ENCODE measurements around the gene SLC47A2. TPM values are rescaled to one million over a fixed set of nuclear protein-coding genes. Genes with fewer than 3 reads are reported as not detected.
A peak's percentile ranks its signal among the peaks of the same experiment; 100 is the strongest.

The SLC47A2 gene
- total and polyA plus RNA-seq, 5 donors from 2014 or later, result not detected

GRCh38 chr17:19759568-19760549 is 43.5 kb upstream of the SLC47A2 start:
- H3K27me3 ChIP-seq (ENCODE audit: control insufficient read depth, insufficient read depth, low read length), result no peaks in the 10 kb centered on the region
- H3K27ac Mint-ChIP-seq, result no peak overlapping the region
- no peak overlapping the region for H3K4me3 Mint-ChIP-seq
- peaks cover 28% of the 10 kb centered on the region for H3K27me3 Mint-ChIP-seq
- H3K9me3 ChIP-seq (ENCODE audit: control insufficient read depth in 2 of 2, low read length in 2 of 2), result no peaks in the 10 kb centered on the region
- H3K36me3 Mint-ChIP-seq, result no peaks in the 10 kb centered on the region
- ATAC-seq (ENCODE audit: low read depth in 2 of 2), result no peak
- H3K27ac ChIP-seq (ENCODE audit: insufficient read depth, low read length, poor library complexity, severe bottlenecking), result no peak overlapping the region
- H3K4me1 ChIP-seq (ENCODE audit: control insufficient read depth, insufficient read depth, low read length, poor library complexity, severe bottlenecking), result no peaks in the 10 kb centered on the region
- no peak overlapping the region for H3K4me3 ChIP-seq (ENCODE audit: low read depth, low read length)
- no peaks in the 10 kb centered on the region for H3K36me3 ChIP-seq (ENCODE audit: control insufficient read depth, insufficient read depth, low read length)
- peaks cover 0 to 16% (median 2%) of the 10 kb centered on the region in 4 donors for H3K4me1 Mint-ChIP-seq
- H3K9me3 Mint-ChIP-seq, result no peaks in the 10 kb centered on the region
- DNase-seq, result no peak

- peaks cover 38% of the 10 kb centered on the region for H3K27me3 Mint-ChIP-seq
- DNase-seq (no peak), ATAC-seq (ENCODE audit: low read depth in 2 of 2) (no peak)
- H3K4me3 ChIP-seq (ENCODE audit: low read depth, low read length), result no peak overlapping the region
- peaks cover 4% of the 10 kb centered on the region for H3K27me3 ChIP-seq (ENCODE audit: control insufficient read depth, insufficient read depth, low read length)
- H3K9me3 ChIP-seq (ENCODE audit: control insufficient read depth in 2 of 2, low read length in 2 of 2), result no peaks in the 10 kb centered on the region
- H3K4me1 Mint-ChIP-seq, result peaks cover 0 to 12% (median 2%) of the 10 kb centered on the region in 4 donors
- H3K27ac ChIP-seq (ENCODE audit: insufficient read depth, low read length, poor library complexity, severe bottlenecking), result no peak overlapping the region
- H3K4me1 ChIP-seq (ENCODE audit: control insufficient read depth, insufficient read depth, low read length, poor library complexity, severe bottlenecking), result no peaks in the 10 kb centered on the region
- no peaks in the 10 kb centered on the region for H3K36me3 Mint-ChIP-seq
- H3K27ac Mint-ChIP-seq, result no peak overlapping the region
- H3K4me3 Mint-ChIP-seq, result no peak overlapping the region
- H3K36me3 ChIP-seq (ENCODE audit: control insufficient read depth, insufficient read depth, low read length), result no peaks in the 10 kb centered on the region
- H3K9me3 Mint-ChIP-seq, result no peaks in the 10 kb centered on the region
These were observed 41.3 kb upstream of the SLC47A2 start for GRCh38 chr17:19757536-19758180.

- no peak overlapping the region for H3K27ac Mint-ChIP-seq
- no peaks in the 10 kb centered on the region for H3K36me3 ChIP-seq (ENCODE audit: control insufficient read depth, insufficient read depth, low read length)
- peaks cover 5% of the 10 kb centered on the region for H3K27me3 ChIP-seq (ENCODE audit: control insufficient read depth, insufficient read depth, low read length)
- H3K4me1 ChIP-seq (ENCODE audit: control insufficient read depth, insufficient read depth, low read length, poor library complexity, severe bottlenecking), result no peaks in the 10 kb centered on the region
- no peak overlapping the region for H3K4me3 ChIP-seq (ENCODE audit: low read depth, low read length)
- no peak overlapping the region for H3K4me3 Mint-ChIP-seq
- DNase-seq, result no peak
- H3K27me3 Mint-ChIP-seq, result peaks cover 38% of the 10 kb centered on the region
- H3K4me1 Mint-ChIP-seq, result peaks cover 0 to 10% (median 2%) of the 10 kb centered on the region in 4 donors
- no peaks in the 10 kb centered on the region for H3K9me3 Mint-ChIP-seq
- no peak for ATAC-seq (ENCODE audit: low read depth in 2 of 2)
- no peaks in the 10 kb centered on the region for H3K9me3 ChIP-seq (ENCODE audit: control insufficient read depth in 2 of 2, low read length in 2 of 2)
- no peaks in the 10 kb centered on the region for H3K36me3 Mint-ChIP-seq
- H3K27ac ChIP-seq (ENCODE audit: insufficient read depth, low read length, poor library complexity, severe bottlenecking), result no peak overlapping the region
These were observed 40.2 kb upstream of the SLC47A2 start for GRCh38 chr17:19756546-19756945.

GRCh38 chr17:19755821-19756510 is 39.6 kb upstream of the SLC47A2 start:
- no peaks in the 10 kb centered on the region for H3K36me3 ChIP-seq (ENCODE audit: control insufficient read depth, insufficient read depth, low read length)
- peak overlapping the region in 1 of 3 donors; percentile 91 for H3K27ac Mint-ChIP-seq
- DNase-seq (no peak), ATAC-seq (ENCODE audit: low read depth in 2 of 2) (peak in 1 of 2 donors; percentile 28)
- H3K27me3 Mint-ChIP-seq, result peaks cover 38% of the 10 kb centered on the region
- no peak overlapping the region for H3K4me3 ChIP-seq (ENCODE audit: low read depth, low read length)
- H3K4me3 Mint-ChIP-seq, result no peak overlapping the region
- no peaks in the 10 kb centered on the region for H3K9me3 Mint-ChIP-seq
- no peaks in the 10 kb centered on the region for H3K9me3 ChIP-seq (ENCODE audit: control insufficient read depth in 2 of 2, low read length in 2 of 2)
- H3K4me1 ChIP-seq (ENCODE audit: control insufficient read depth, insufficient read depth, low read length, poor library complexity, severe bottlenecking), result no peaks in the 10 kb centered on the region
- no peak overlapping the region for H3K27ac ChIP-seq (ENCODE audit: insufficient read depth, low read length, poor library complexity, severe bottlenecking)
- no peaks in the 10 kb centered on the region for H3K36me3 Mint-ChIP-seq
- H3K4me1 Mint-ChIP-seq, result peaks cover 0 to 9% (median 2%) of the 10 kb centered on the region in 4 donors
- peaks cover 5% of the 10 kb centered on the region for H3K27me3 ChIP-seq (ENCODE audit: control insufficient read depth, insufficient read depth, low read length)

GRCh38 chr17:19755392-19755791 is 39.0 kb upstream of the SLC47A2 start:
- H3K36me3 ChIP-seq (ENCODE audit: control insufficient read depth, insufficient read depth, low read length), result no peaks in the 10 kb centered on the region
- Mint-ChIP-seq H3K4me3 (no peak overlapping the region), H3K9me3 (peaks cover 0 to 2% (median 0%) of the 10 kb centered on the region in 7 donors), H3K4me1 (peaks cover 0 to 4% (median 2%) of the 10 kb centered on the region in 4 donors), H3K27me3 (peaks cover 38% of the 10 kb centered on the region), H3K27ac (peak overlapping the region in 1 of 3 donors; percentile 91), H3K36me3 (no peaks in the 10 kb centered on the region)
- H3K4me1 ChIP-seq (ENCODE audit: control insufficient read depth, insufficient read depth, low read length, poor library complexity, severe bottlenecking), result no peaks in the 10 kb centered on the region
- no peak for DNase-seq
- peaks cover 5% of the 10 kb centered on the region for H3K27me3 ChIP-seq (ENCODE audit: control insufficient read depth, insufficient read depth, low read length)
- H3K4me3 ChIP-seq (ENCODE audit: low read depth, low read length), result no peak overlapping the region
- H3K27ac ChIP-seq (ENCODE audit: insufficient read depth, low read length, poor library complexity, severe bottlenecking), result no peak overlapping the region
- no peaks in the 10 kb centered on the region for H3K9me3 ChIP-seq (ENCODE audit: control insufficient read depth in 2 of 2, low read length in 2 of 2)
- ATAC-seq (ENCODE audit: low read depth in 2 of 2), result no peak

GRCh38 chr17:19753661-19754463 is 37.5 kb upstream of the SLC47A2 start:
- Histone ChIP-seq H3K9me3 (ENCODE audit: control insufficient read depth in 2 of 2, low read length in 2 of 2) (no peaks in the 10 kb centered on the region), H3K27me3 (ENCODE audit: control insufficient read depth, insufficient read depth, low read length) (peaks cover 5% of the 10 kb centered on the region), H3K4me1 (ENCODE audit: control insufficient read depth, insufficient read depth, low read length, poor library complexity, severe bottlenecking) (no peaks in the 10 kb centered on the region), H3K4me3 (ENCODE audit: low read depth, low read length) (no peak overlapping the region), H3K27ac (ENCODE audit: insufficient read depth, low read length, poor library complexity, severe bottlenecking) (no peak overlapping the region), H3K36me3 (ENCODE audit: control insufficient read depth, insufficient read depth, low read length) (no peaks in the 10 kb centered on the region)
- DNase-seq (no peak), ATAC-seq (ENCODE audit: low read depth in 2 of 2) (no peak)
- no peak overlapping the region for H3K27ac Mint-ChIP-seq
- no peak overlapping the region for H3K4me3 Mint-ChIP-seq
- peaks cover 0 to 3% (median 0%) of the 10 kb centered on the region in 4 donors for H3K4me1 Mint-ChIP-seq
- no peaks in the 10 kb centered on the region for H3K36me3 Mint-ChIP-seq
- peaks cover 0 to 2% (median 0%) of the 10 kb centered on the region in 7 donors for H3K9me3 Mint-ChIP-seq
- peaks cover 36% of the 10 kb centered on the region for H3K27me3 Mint-ChIP-seq

- Histone ChIP-seq H3K9me3 (ENCODE audit: control insufficient read depth in 2 of 2, low read length in 2 of 2) (no peaks in the 10 kb centered on the region), H3K4me1 (ENCODE audit: control insufficient read depth, insufficient read depth, low read length, poor library complexity, severe bottlenecking) (no peaks in the 10 kb centered on the region), H3K36me3 (ENCODE audit: control insufficient read depth, insufficient read depth, low read length) (no peaks in the 10 kb centered on the region), H3K27me3 (ENCODE audit: control insufficient read depth, insufficient read depth, low read length) (peaks cover 5% of the 10 kb centered on the region), H3K4me3 (ENCODE audit: low read depth, low read length) (no peak overlapping the region), H3K27ac (ENCODE audit: insufficient read depth, low read length, poor library complexity, severe bottlenecking) (no peak overlapping the region)
- Mint-ChIP-seq H3K4me3 (peak overlapping the region in 1 of 4 donors; percentile 4), H3K4me1 (peaks cover 0 to 2% (median 0%) of the 10 kb centered on the region in 4 donors), H3K27me3 (peaks cover 33% of the 10 kb centered on the region), H3K27ac (no peak overlapping the region), H3K36me3 (no peaks in the 10 kb centered on the region), H3K9me3 (peaks cover 0 to 2% (median 0%) of the 10 kb centered on the region in 7 donors)
- DNase-seq (no peak), ATAC-seq (ENCODE audit: low read depth in 2 of 2) (no peak)
These were observed 36.7 kb upstream of the SLC47A2 start for GRCh38 chr17:19753051-19753509.

Data from CD4-positive, CD25-positive, alpha-beta regulatory T cell (primary cell).